Coronary artery (tissue), 2 donors: ENCODE measurements around the gene CYP3A5.
"Not testable (repeated sequence)": the region's sequence is repeated elsewhere in the genome, so short reads cannot be mapped to it uniquely, and the experiment has no call there.

ENCODE experiments used
- DNase-seq: peaks from one replicate; pipeline ENCODE4 v3.0.0-alpha.2; 2017; ENCODE audit warnings: low spot score
- H3K27ac ChIP-seq, 2 donors: fragments of 200-600 bp; sonication (generic); one replicate each; pipeline ENCODE4 v1.5.1; 2016 to 2019
- H3K4me3 ChIP-seq: fragments of 200-600 bp; sonication (generic); 2 replicates; pipeline ENCODE4 v1.5.1; 2016; ENCODE audit warnings: mild to moderate bottlenecking, moderate library complexity
- CTCF ChIP-seq: fragments of 200-600 bp; sonication (generic); IDR thresholded peaks from one replicate; pipeline ENCODE4 v1.5.1; 2019; ENCODE audit warnings: antibody characterized with exemption

The CYP3A5 gene

GRCh38 chr7:99665312-99666012, 14.3 kb downstream of the CYP3A5 start:
- TF ChIP-seq CTCF: no peak
- H3K4me3 ChIP-seq: no peak overlapping the region
- no peak overlapping the region for H3K27ac ChIP-seq
- DNase-seq: no peak

GRCh38 chr7:99657879-99658278, 21.9 kb downstream of the CYP3A5 start:
- H3K27ac ChIP-seq, H3K4me3 ChIP-seq, DNase-seq: not testable (repeated sequence)

- not testable (repeated sequence) for DNase-seq, H3K27ac ChIP-seq, H3K4me3 ChIP-seq
Measured at GRCh38 chr7:99654626-99655025, 25.2 kb downstream of the CYP3A5 start.

GRCh38 chr7:99653754-99654153, 26.0 kb downstream of the CYP3A5 start:
- DNase-seq: no peak
- Histone ChIP-seq H3K27ac (no peak overlapping the region), H3K4me3 (no peak overlapping the region)
- TF ChIP-seq CTCF: no peak

GRCh38 chr7:99653269-99653668, 26.5 kb downstream of the CYP3A5 start:
- H3K4me3 ChIP-seq, H3K27ac ChIP-seq, DNase-seq: not testable (repeated sequence)

GRCh38 chr7:99652671-99653070, 27.1 kb downstream of the CYP3A5 start:
- TF ChIP-seq CTCF: no peak
- Histone ChIP-seq H3K27ac (no peak overlapping the region), H3K4me3 (no peak overlapping the region)
- DNase-seq: no peak

GRCh38 chr7:99651290-99651689, 28.5 kb downstream of the CYP3A5 start:
- Histone ChIP-seq H3K4me3 (no peak overlapping the region), H3K27ac (no peak overlapping the region)
- TF ChIP-seq CTCF: no peak
- DNase-seq: no peak

- TF ChIP-seq CTCF: no peak
- Histone ChIP-seq H3K4me3 (no peak overlapping the region), H3K27ac (no peak overlapping the region)
- no peak for DNase-seq
Measured at GRCh38 chr7:99648843-99649242, 31.0 kb downstream of the CYP3A5 start.

- Histone ChIP-seq H3K27ac (no peak overlapping the region), H3K4me3 (no peak overlapping the region)
- DNase-seq: no peak
- TF ChIP-seq CTCF: no peak
Measured at GRCh38 chr7:99645590-99645989, 34.2 kb downstream of the CYP3A5 start.
